ENCODE data around the gene KPNA6. TPM values are rescaled to one million over a fixed set of nuclear protein-coding genes. Genes with fewer than 3 reads are reported as not detected.
A peak's percentile ranks its signal among the peaks of the same experiment; 100 is the strongest.

KPNA6 gene
- total and polyA plus RNA-seq, 2 donors: 10.0 to 17.1 TPM

- WGBS: 4% methylated on average over 77 of the region's 77 CpGs
- no peaks in the 10 kb centered on the region for H3K27me3 ChIP-seq (ENCODE audit: control insufficient read depth in 2 of 2, insufficient read depth in 1 of 2, low read length in 1 of 2)
- peak within 1 kb of the TSS; percentile 61 to 64 for H3K4me3 ChIP-seq (ENCODE audit: low read length in 2 of 2)
- peak in 8 of 9 donors; percentile 68 to 89 (median 76) for DNase-seq (ENCODE audit: low read depth in 6 of 9, low spot score in 9 of 9)
- H3K4me1 ChIP-seq (ENCODE audit: control insufficient read depth in 2 of 2, insufficient read depth in 2 of 2, low read length in 2 of 2): peaks cover 11 to 35% of the 10 kb centered on the region in 2 donors
- peaks cover 7 to 16% of the 10 kb centered on the region in 2 donors for H3K36me3 ChIP-seq (ENCODE audit: control insufficient read depth in 2 of 2, insufficient read depth in 2 of 2, low read length in 1 of 2)
- H3K9me3 ChIP-seq (ENCODE audit: control insufficient read depth in 2 of 2, insufficient read depth in 1 of 2, low read length in 1 of 2): no peaks in the 10 kb centered on the region
- H3K27ac ChIP-seq (ENCODE audit: low read depth in 1 of 2, low read length in 1 of 2): peak within 1 kb of the TSS; percentile 25 to 63
Measured at GRCh38 chr1:32205401-32206370, 97.8 kb downstream of the KPNA6 start, which contains the start of gene IQCC. IQCC (plus strand) TSS chr1:32205671; CDS start chr1:32205682, 11 bp downstream.

- Histone ChIP-seq H3K4me3 (ENCODE audit: low read length in 2 of 2) (no peak overlapping the region), H3K27me3 (ENCODE audit: control insufficient read depth in 2 of 2, insufficient read depth in 1 of 2, low read length in 1 of 2) (no peaks in the 10 kb centered on the region), H3K27ac (ENCODE audit: low read depth in 1 of 2, low read length in 1 of 2) (no peak overlapping the region), H3K36me3 (ENCODE audit: control insufficient read depth in 2 of 2, insufficient read depth in 2 of 2, low read length in 1 of 2) (peaks cover 7 to 16% of the 10 kb centered on the region in 2 donors), H3K4me1 (ENCODE audit: control insufficient read depth in 2 of 2, insufficient read depth in 2 of 2, low read length in 2 of 2) (peaks cover 6 to 15% of the 10 kb centered on the region in 2 donors), H3K9me3 (ENCODE audit: control insufficient read depth in 2 of 2, insufficient read depth in 1 of 2, low read length in 1 of 2) (no peaks in the 10 kb centered on the region)
- 97% methylated on average over 6 of the region's 6 CpGs for WGBS
- no peak for DNase-seq (ENCODE audit: low read depth in 6 of 9, low spot score in 9 of 9)
Measured at GRCh38 chr1:32208469-32208868, 100.6 kb downstream of the KPNA6 start.

GRCh38 chr1:32208891-32209328 is 101.1 kb downstream of the KPNA6 start, which contains the start of gene DCDC2B:
DCDC2B (plus strand) TSS chr1:32209089; CDS start chr1:32209094, 5 bp downstream.
- Histone ChIP-seq H3K27me3 (ENCODE audit: control insufficient read depth in 2 of 2, insufficient read depth in 1 of 2, low read length in 1 of 2) (no peaks in the 10 kb centered on the region), H3K4me1 (ENCODE audit: control insufficient read depth in 2 of 2, insufficient read depth in 2 of 2, low read length in 2 of 2) (peaks cover 6 to 15% of the 10 kb centered on the region in 2 donors), H3K27ac (ENCODE audit: low read depth in 1 of 2, low read length in 1 of 2) (no peak within 1 kb of the TSS), H3K36me3 (ENCODE audit: control insufficient read depth in 2 of 2, insufficient read depth in 2 of 2, low read length in 1 of 2) (peaks cover 7 to 16% of the 10 kb centered on the region in 2 donors), H3K9me3 (ENCODE audit: control insufficient read depth in 2 of 2, insufficient read depth in 1 of 2, low read length in 1 of 2) (no peaks in the 10 kb centered on the region), H3K4me3 (ENCODE audit: low read length in 2 of 2) (no peak within 1 kb of the TSS)
- 94% methylated on average over 5 of the region's 5 CpGs for WGBS
- no peak for DNase-seq (ENCODE audit: low read depth in 6 of 9, low spot score in 9 of 9)

- Histone ChIP-seq H3K27me3 (ENCODE audit: control insufficient read depth in 2 of 2, insufficient read depth in 1 of 2, low read length in 1 of 2) (no peaks in the 10 kb centered on the region), H3K4me3 (ENCODE audit: low read length in 2 of 2) (no peak overlapping the region), H3K9me3 (ENCODE audit: control insufficient read depth in 2 of 2, insufficient read depth in 1 of 2, low read length in 1 of 2) (no peaks in the 10 kb centered on the region), H3K4me1 (ENCODE audit: control insufficient read depth in 2 of 2, insufficient read depth in 2 of 2, low read length in 2 of 2) (peaks cover 0 to 7% of the 10 kb centered on the region in 2 donors), H3K36me3 (ENCODE audit: control insufficient read depth in 2 of 2, insufficient read depth in 2 of 2, low read length in 1 of 2) (peaks cover 23 to 30% of the 10 kb centered on the region in 2 donors), H3K27ac (ENCODE audit: low read depth in 1 of 2, low read length in 1 of 2) (no peak overlapping the region)
- peak in 5 of 9 donors; percentile 51 to 77 (median 59) for DNase-seq (ENCODE audit: low read depth in 6 of 9, low spot score in 9 of 9)
- WGBS: 90% methylated on average over 10 of the region's 10 CpGs
Measured at GRCh38 chr1:32215629-32216480, 108.0 kb downstream of the KPNA6 start.

GRCh38 chr1:32216566-32216965 is 108.7 kb downstream of the KPNA6 start:
- DNase-seq (ENCODE audit: low read depth in 6 of 9, low spot score in 9 of 9): no peak
- H3K4me1 ChIP-seq (ENCODE audit: control insufficient read depth in 2 of 2, insufficient read depth in 2 of 2, low read length in 2 of 2): peaks cover 3 to 14% of the 10 kb centered on the region in 2 donors
- WGBS: 96% methylated on average over 5 of the region's 5 CpGs
- H3K4me3 ChIP-seq (ENCODE audit: low read length in 2 of 2): no peak overlapping the region
- no peaks in the 10 kb centered on the region for H3K9me3 ChIP-seq (ENCODE audit: control insufficient read depth in 2 of 2, insufficient read depth in 1 of 2, low read length in 1 of 2)
- H3K27ac ChIP-seq (ENCODE audit: low read depth in 1 of 2, low read length in 1 of 2): no peak overlapping the region
- peaks cover 23 to 30% of the 10 kb centered on the region in 2 donors for H3K36me3 ChIP-seq (ENCODE audit: control insufficient read depth in 2 of 2, insufficient read depth in 2 of 2, low read length in 1 of 2)
- H3K27me3 ChIP-seq (ENCODE audit: control insufficient read depth in 2 of 2, insufficient read depth in 1 of 2, low read length in 1 of 2): no peaks in the 10 kb centered on the region

- no peak overlapping the region for H3K27ac ChIP-seq (ENCODE audit: low read depth in 1 of 2, low read length in 1 of 2)
- WGBS: 98% methylated on average over 7 of the region's 7 CpGs
- peaks cover 9 to 31% of the 10 kb centered on the region in 2 donors for H3K4me1 ChIP-seq (ENCODE audit: control insufficient read depth in 2 of 2, insufficient read depth in 2 of 2, low read length in 2 of 2)
- H3K27me3 ChIP-seq (ENCODE audit: control insufficient read depth in 2 of 2, insufficient read depth in 1 of 2, low read length in 1 of 2): no peaks in the 10 kb centered on the region
- H3K9me3 ChIP-seq (ENCODE audit: control insufficient read depth in 2 of 2, insufficient read depth in 1 of 2, low read length in 1 of 2): no peaks in the 10 kb centered on the region
- peaks cover 26 to 35% of the 10 kb centered on the region in 2 donors for H3K36me3 ChIP-seq (ENCODE audit: control insufficient read depth in 2 of 2, insufficient read depth in 2 of 2, low read length in 1 of 2)
- no peak overlapping the region for H3K4me3 ChIP-seq (ENCODE audit: low read length in 2 of 2)
- DNase-seq (ENCODE audit: low read depth in 6 of 9, low spot score in 9 of 9): no peak
Measured at GRCh38 chr1:32219022-32219421, 111.2 kb downstream of the KPNA6 start.

- DNase-seq (ENCODE audit: low read depth in 6 of 9, low spot score in 9 of 9): no peak
- no peak overlapping the region for H3K27ac ChIP-seq (ENCODE audit: low read depth in 1 of 2, low read length in 1 of 2)
- H3K4me1 ChIP-seq (ENCODE audit: control insufficient read depth in 2 of 2, insufficient read depth in 2 of 2, low read length in 2 of 2): peaks cover 9 to 28% of the 10 kb centered on the region in 2 donors
- H3K9me3 ChIP-seq (ENCODE audit: control insufficient read depth in 2 of 2, insufficient read depth in 1 of 2, low read length in 1 of 2): no peaks in the 10 kb centered on the region
- WGBS: 97% methylated on average over 4 of the region's 4 CpGs
- no peaks in the 10 kb centered on the region for H3K27me3 ChIP-seq (ENCODE audit: control insufficient read depth in 2 of 2, insufficient read depth in 1 of 2, low read length in 1 of 2)
- peaks cover 25 to 35% of the 10 kb centered on the region in 2 donors for H3K36me3 ChIP-seq (ENCODE audit: control insufficient read depth in 2 of 2, insufficient read depth in 2 of 2, low read length in 1 of 2)
- peak overlapping the region; percentile 78 to 93 for H3K4me3 ChIP-seq (ENCODE audit: low read length in 2 of 2)
Measured at GRCh38 chr1:32220746-32221580, 113.1 kb downstream of the KPNA6 start.

GRCh38 chr1:32221581-32221979 is 113.7 kb downstream of the KPNA6 start:
- no peak for DNase-seq (ENCODE audit: low read depth in 6 of 9, low spot score in 9 of 9)
- Histone ChIP-seq H3K4me1 (ENCODE audit: control insufficient read depth in 2 of 2, insufficient read depth in 2 of 2, low read length in 2 of 2) (peaks cover 9 to 26% of the 10 kb centered on the region in 2 donors), H3K4me3 (ENCODE audit: low read length in 2 of 2) (peak overlapping the region; percentile 78 to 93), H3K36me3 (ENCODE audit: control insufficient read depth in 2 of 2, insufficient read depth in 2 of 2, low read length in 1 of 2) (peaks cover 24 to 35% of the 10 kb centered on the region in 2 donors), H3K27me3 (ENCODE audit: control insufficient read depth in 2 of 2, insufficient read depth in 1 of 2, low read length in 1 of 2) (no peaks in the 10 kb centered on the region), H3K9me3 (ENCODE audit: control insufficient read depth in 2 of 2, insufficient read depth in 1 of 2, low read length in 1 of 2) (no peaks in the 10 kb centered on the region), H3K27ac (ENCODE audit: low read depth in 1 of 2, low read length in 1 of 2) (no peak overlapping the region)
- WGBS: 28% methylated on average over 13 of the region's 13 CpGs
